Mesothelial cell of epicardium (in vitro differentiated cells): ENCODE results near the gene SRPX2. TPM values are rescaled to one million over a fixed set of nuclear protein-coding genes. Genes with fewer than 3 reads are reported as not detected.

Source experiments
- DNase-seq, 2 experiments: peaks; one replicate each; pipeline ENCODE4 v3.0.0; 2021; ENCODE audit warnings: low spot score in 2 of 2; ENCODE audit not compliant: unreplicated experiment in 2 of 2
- H3K27ac Mint-ChIP-seq: 2 replicates; pipeline ENCODE4 v1.8.0; 2021; ENCODE audit warnings: mixed read lengths
- H3K27me3 Mint-ChIP-seq: 2 replicates; pipeline ENCODE4 v1.8.0; 2021; ENCODE audit warnings: low read depth, mixed read lengths
- H3K36me3 Mint-ChIP-seq: 2 replicates; pipeline ENCODE4 v1.8.0; 2021; ENCODE audit warnings: mixed read lengths
- H3K4me1 Mint-ChIP-seq: 2 replicates; pipeline ENCODE4 v1.8.0; 2021; ENCODE audit warnings: mixed read lengths
- H3K4me3 Mint-ChIP-seq: 2 replicates; pipeline ENCODE4 v1.8.0; 2021; ENCODE audit warnings: mild to moderate bottlenecking, moderate library complexity, mixed read lengths
- H3K9me3 Mint-ChIP-seq: 2 replicates; pipeline ENCODE4 v1.8.0; 2021; ENCODE audit warnings: mixed read lengths
- total RNA-seq: library from RNA; stranded (reverse); gene quantifications from 3 replicates; pipeline ENCODE4 v1.2.1, GENCODE V29; 2021
- TF ChIP-seq, protein P1 (sequence below): fragments of 200-600 bp; sonication (generic); IDR thresholded peaks from one replicate; pipeline ENCODE4 v1.5.0; 2021; ENCODE audit warnings: antibody characterized with exemption; ENCODE audit not compliant: unreplicated experiment

The SRPX2 gene
- total RNA-seq, 1 donor from 2014 or later = 16.2 TPM

DNA sequence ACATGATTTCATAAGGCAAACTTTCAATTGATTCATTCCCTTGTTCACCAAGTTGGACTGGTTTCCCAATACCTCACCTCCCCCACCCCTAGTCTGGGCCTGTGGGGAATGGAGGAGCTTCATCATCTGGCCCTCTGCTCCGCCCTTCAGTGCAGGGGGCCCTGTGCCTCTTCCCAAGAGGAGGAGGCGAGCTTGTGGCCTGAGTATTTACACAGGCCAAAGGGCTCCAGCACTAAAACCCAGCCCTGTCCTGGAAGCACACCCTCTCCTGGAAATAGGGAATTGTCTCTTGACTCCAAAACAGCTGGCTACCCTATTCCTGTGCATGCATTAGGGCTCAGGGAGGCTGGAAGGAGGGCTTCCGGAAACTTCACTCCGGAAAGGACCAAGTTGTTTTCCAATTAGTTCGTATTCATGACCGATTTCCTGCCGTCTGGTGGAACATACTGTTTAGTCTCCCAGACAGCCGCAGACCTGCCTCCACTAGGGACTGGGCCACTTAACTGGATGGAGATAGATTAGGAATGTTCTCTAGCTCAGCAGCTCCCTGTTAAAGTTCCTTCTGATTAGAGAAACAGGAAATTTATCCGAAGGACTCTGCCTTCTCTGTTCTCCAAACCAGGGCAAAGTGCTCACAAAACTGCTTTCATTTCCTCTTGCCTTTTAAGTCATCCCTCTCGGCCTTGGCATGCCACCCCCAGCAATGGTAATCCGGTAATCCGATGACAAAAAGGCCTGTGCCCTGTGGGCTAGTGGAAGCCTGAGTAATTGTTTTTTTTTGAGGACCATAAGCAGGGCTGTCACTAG is 5.8 kb downstream of the SRPX2 start:
- no peak overlapping the region for H3K4me3 Mint-ChIP-seq
- no peaks in the 10 kb centered on the region for H3K36me3 Mint-ChIP-seq
- peaks cover 36% of the 10 kb centered on the region for H3K4me1 Mint-ChIP-seq
- H3K27ac Mint-ChIP-seq = peak overlapping the region; percentile 97
- TF ChIP-seq, protein P1, sequence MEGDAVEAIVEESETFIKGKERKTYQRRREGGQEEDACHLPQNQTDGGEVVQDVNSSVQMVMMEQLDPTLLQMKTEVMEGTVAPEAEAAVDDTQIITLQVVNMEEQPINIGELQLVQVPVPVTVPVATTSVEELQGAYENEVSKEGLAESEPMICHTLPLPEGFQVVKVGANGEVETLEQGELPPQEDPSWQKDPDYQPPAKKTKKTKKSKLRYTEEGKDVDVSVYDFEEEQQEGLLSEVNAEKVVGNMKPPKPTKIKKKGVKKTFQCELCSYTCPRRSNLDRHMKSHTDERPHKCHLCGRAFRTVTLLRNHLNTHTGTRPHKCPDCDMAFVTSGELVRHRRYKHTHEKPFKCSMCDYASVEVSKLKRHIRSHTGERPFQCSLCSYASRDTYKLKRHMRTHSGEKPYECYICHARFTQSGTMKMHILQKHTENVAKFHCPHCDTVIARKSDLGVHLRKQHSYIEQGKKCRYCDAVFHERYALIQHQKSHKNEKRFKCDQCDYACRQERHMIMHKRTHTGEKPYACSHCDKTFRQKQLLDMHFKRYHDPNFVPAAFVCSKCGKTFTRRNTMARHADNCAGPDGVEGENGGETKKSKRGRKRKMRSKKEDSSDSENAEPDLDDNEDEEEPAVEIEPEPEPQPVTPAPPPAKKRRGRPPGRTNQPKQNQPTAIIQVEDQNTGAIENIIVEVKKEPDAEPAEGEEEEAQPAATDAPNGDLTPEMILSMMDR = no peak
- no peak for DNase-seq
- no peaks in the 10 kb centered on the region for H3K27me3 Mint-ChIP-seq
- H3K9me3 Mint-ChIP-seq = peaks cover 28% of the 10 kb centered on the region

DNA sequence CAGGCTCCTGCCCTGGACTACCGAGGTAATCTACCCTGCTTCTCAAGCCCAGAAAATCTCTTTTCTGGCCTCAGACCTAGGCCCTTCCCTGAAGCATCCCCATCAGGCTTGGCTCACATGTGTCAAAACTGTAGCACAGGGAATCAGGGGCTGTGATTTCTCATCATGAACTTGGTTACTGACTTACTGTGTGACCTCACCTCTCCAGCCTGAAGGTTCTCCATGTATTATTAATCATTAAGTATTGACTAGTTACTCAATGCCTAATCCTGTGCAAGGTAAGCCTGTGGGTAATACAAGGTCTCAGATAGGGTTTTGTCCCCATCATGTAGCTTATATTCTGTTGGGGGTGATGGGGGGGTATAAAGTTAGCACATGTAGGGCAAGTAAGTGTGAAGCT is 6.8 kb downstream of the SRPX2 start:
- H3K9me3 Mint-ChIP-seq = peaks cover 25% of the 10 kb centered on the region
- H3K27ac Mint-ChIP-seq = no peak overlapping the region
- H3K4me3 Mint-ChIP-seq = no peak overlapping the region
- H3K36me3 Mint-ChIP-seq = no peaks in the 10 kb centered on the region
- H3K27me3 Mint-ChIP-seq = no peaks in the 10 kb centered on the region
- DNase-seq = no peak
- TF ChIP-seq, protein P1 = no peak
- H3K4me1 Mint-ChIP-seq = peaks cover 32% of the 10 kb centered on the region

DNA sequence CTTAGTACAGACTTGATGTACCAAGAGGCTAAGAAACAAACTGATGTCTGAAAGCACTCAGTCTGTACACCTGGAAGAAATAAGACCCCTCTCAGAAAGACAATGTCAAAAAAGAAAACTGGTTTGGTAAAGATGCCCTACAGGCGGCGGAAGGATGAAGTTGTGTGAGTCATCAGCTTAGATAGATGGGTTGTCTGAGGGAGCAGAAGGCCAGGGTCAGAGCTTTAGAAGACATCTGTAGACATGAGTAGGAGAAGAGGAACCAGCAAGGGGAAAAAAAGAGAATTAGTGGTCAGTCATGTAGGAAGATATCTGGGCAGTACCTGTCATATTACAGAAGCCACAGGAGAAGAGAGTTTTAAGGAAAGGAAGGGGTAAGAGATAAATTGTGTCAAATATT is 8.3 kb downstream of the SRPX2 start:
- no peak overlapping the region for H3K4me3 Mint-ChIP-seq
- no peaks in the 10 kb centered on the region for H3K36me3 Mint-ChIP-seq
- H3K9me3 Mint-ChIP-seq = peaks cover 32% of the 10 kb centered on the region
- H3K27ac Mint-ChIP-seq = no peak overlapping the region
- no peaks in the 10 kb centered on the region for H3K27me3 Mint-ChIP-seq
- no peak for DNase-seq
- peaks cover 25% of the 10 kb centered on the region for H3K4me1 Mint-ChIP-seq
- TF ChIP-seq, protein P1 = no peak

DNA sequence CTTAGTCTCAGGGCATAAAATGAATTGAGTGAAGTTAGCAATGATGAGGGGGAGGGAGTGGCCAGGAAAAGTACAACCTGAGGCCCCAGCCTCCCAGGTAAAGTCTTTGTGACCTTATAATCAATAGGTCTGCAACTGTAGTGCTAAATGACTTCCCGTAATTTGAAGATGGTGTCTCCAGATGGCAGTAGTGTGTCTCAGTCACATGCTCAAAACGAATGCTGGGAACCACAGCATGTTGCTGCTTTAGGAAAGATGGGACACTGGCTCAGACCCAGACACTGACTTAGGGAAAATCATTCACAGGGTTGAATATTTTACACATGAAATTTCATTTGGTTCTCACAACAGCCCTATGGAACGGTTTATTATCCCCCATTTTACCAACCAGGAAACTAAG is 10.3 kb downstream of the SRPX2 start:
- no peaks in the 10 kb centered on the region for H3K36me3 Mint-ChIP-seq
- H3K4me1 Mint-ChIP-seq = peaks cover 7% of the 10 kb centered on the region

DNA sequence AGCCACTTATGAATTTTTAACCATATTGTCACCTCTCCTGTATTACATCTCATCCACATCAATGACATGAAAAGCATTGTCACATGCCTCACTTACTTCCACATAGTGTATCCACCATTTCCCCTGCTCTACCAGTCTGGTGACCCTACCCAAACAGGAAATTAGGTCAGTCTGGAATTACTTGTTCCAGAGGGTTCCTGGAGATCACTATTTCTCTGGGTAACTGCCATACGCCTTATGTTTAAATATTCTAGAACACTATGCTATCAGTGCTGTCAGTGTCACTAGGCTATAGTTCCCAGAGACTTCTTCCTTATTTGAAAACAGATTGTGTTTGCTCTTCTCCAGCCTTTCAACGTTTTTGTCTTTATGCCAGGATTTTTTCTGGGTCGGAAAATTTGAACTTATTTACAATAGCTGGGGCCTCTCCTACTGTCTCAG is 15.0 kb downstream of the SRPX2 start:
- TF ChIP-seq, protein P1 = no peak
- DNase-seq = no peak
- Mint-ChIP-seq H3K36me3 (no peaks in the 10 kb centered on the region), H3K27me3 (no peaks in the 10 kb centered on the region), H3K4me1 (peaks cover 9% of the 10 kb centered on the region), H3K4me3 (no peak overlapping the region), H3K9me3 (peaks cover 28% of the 10 kb centered on the region), H3K27ac (no peak overlapping the region)

More for the DNA sequence above, 10.3 kb downstream of the SRPX2 start:
- Mint-ChIP-seq H3K27ac (no peak overlapping the region), H3K27me3 (no peaks in the 10 kb centered on the region), H3K9me3 (peaks cover 45% of the 10 kb centered on the region), H3K4me3 (no peak overlapping the region)
- no peak for DNase-seq
- TF ChIP-seq, protein P1 = no peak
